Fibroblast of lung (primary cell): ENCODE measurements around the gene PAQR6.

Experiments
- EZH2 ChIP-seq: IDR thresholded peaks from 2 replicates; pipeline ENCODE4 v1.5.1; 2012; ENCODE audit warnings: low read length, control low read depth, mild to moderate bottlenecking; ENCODE audit errors: missing control alignments
- TF ChIP-seq, protein P1 (sequence below), 2 donors: IDR thresholded peaks in 1 of 2; conservative IDR thresholded peaks in 1 of 2; 1 replicate in 1 of 2; 2 replicates in 1 of 2; pipeline ENCODE4 v1.5.1; 2011 to 2012; ENCODE audit warnings: low read length in 2 of 2, control low read depth in 1 of 2, inconsistent platforms in 1 of 2, low read depth in 1 of 2, mild to moderate bottlenecking in 1 of 2

- TF ChIP-seq, protein P1, sequence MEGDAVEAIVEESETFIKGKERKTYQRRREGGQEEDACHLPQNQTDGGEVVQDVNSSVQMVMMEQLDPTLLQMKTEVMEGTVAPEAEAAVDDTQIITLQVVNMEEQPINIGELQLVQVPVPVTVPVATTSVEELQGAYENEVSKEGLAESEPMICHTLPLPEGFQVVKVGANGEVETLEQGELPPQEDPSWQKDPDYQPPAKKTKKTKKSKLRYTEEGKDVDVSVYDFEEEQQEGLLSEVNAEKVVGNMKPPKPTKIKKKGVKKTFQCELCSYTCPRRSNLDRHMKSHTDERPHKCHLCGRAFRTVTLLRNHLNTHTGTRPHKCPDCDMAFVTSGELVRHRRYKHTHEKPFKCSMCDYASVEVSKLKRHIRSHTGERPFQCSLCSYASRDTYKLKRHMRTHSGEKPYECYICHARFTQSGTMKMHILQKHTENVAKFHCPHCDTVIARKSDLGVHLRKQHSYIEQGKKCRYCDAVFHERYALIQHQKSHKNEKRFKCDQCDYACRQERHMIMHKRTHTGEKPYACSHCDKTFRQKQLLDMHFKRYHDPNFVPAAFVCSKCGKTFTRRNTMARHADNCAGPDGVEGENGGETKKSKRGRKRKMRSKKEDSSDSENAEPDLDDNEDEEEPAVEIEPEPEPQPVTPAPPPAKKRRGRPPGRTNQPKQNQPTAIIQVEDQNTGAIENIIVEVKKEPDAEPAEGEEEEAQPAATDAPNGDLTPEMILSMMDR (conservative IDR thresholded peaks at IDR 0.05 in 1 of 2, IDR thresholded peaks at IDR 0.05 in 1 of 2; ENCODE audit: low read depth in 1 of 2, low read length in 2 of 2), result no peak
- TF ChIP-seq EZH2, result no peak
These were observed 49.0 kb downstream of the PAQR6 start for GRCh38 chr1:156198831-156199349.
